SKM-1 (cell line): Measurements from ENCODE around the gene ATP13A5.
A peak's percentile ranks its signal among the peaks of the same experiment; 100 is the strongest.

Experiments
- DNase-seq: peaks from one replicate; lab custom pipeline; 2025; ENCODE audit not compliant: unreplicated experiment; lab: John Stamatoyannopoulos, UW

ATP13A5 gene

DNA sequence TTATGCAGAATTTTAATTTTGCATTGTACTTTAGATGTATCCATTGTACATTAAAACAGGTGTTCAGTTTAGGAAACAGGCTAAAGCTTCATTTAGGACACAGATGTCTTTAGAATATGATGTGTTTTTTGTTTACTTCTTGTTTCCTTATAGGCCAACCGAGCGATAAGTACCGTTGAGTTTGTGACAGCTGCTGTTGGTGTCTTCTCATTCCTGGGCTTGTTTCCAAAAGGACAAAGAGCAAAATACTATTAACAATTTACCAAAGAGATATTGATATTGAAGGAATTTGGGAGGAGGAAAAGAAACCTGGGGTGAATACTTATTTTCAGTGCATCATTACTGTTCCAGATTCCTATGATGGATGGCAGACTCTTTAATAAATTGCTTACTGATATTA is 108.1 kb downstream of the ATP13A5 start:
- no peak for DNase-seq

- no peak for DNase-seq
Measured at GRCh38 chr3:193269343-193270028, 109.1 kb downstream of the ATP13A5 start.

GRCh38 chr3:193262707-193263106 is 115.8 kb downstream of the ATP13A5 start:
- DNase-seq: no peak

GRCh38 chr3:193261970-193262369 is 116.6 kb downstream of the ATP13A5 start:
- DNase-seq: no peak

GRCh38 chr3:193253986-193254660 is 124.4 kb downstream of the ATP13A5 start:
- DNase-seq: no peak

GRCh38 chr3:193250492-193250891 is 128.1 kb downstream of the ATP13A5 start:
- no peak for DNase-seq

- no peak for DNase-seq
Measured at GRCh38 chr3:193248848-193249468, 129.6 kb downstream of the ATP13A5 start.

- DNase-seq: no peak
Measured at GRCh38 chr3:193243571-193243970, 135.0 kb downstream of the ATP13A5 start.

DNA sequence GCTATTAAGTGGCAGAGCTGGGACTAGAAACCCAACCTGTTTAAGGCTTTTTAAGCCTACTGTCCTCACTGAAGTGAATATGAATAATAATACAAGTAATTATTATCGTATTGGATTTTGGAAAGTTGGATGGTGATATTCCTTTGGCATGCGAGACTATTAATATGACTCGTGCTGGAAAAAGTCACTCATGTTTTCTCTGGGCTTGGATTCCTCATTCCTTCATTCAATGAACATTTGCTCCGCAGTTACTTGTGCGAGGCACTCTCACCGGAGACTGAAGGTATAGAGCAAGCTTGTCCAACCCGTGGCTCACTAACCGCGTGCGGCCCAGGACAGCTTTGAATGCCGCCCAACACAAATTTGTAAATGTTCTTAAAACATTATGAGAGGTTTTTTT is 136.8 kb downstream of the ATP13A5 start:
- no peak for DNase-seq

- DNase-seq: peak; percentile 67
Measured at GRCh38 chr3:193240850-193241706, 137.5 kb downstream of the ATP13A5 start, which contains the start of gene PLAAT1. TSS of gene PLAAT1 (plus strand) at chr3:193241222. CDS start at chr3:193255651, 14,429 bp downstream.

DNA sequence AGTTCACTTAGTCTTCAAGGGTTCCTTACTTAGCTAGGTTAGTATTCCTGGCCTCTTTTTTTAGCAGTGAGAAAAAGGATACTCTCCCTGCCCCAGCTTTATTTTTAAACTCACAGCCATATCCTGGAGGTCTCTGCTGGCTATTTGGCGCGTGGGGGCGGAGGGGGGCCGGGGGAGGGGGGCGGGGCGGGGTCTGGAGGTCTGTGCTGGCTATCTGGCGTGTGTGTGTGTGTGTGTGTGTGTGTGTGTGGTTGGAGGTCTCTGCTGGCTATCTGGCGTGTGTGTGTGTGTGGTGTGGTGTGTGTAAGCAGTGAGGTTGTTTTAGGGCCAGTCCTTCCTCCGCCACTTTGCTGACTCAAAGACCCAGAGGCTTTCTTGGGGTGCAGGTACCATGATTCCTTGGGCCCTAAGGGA is 138.1 kb downstream of the ATP13A5 start:
- no peak for DNase-seq

DNA sequence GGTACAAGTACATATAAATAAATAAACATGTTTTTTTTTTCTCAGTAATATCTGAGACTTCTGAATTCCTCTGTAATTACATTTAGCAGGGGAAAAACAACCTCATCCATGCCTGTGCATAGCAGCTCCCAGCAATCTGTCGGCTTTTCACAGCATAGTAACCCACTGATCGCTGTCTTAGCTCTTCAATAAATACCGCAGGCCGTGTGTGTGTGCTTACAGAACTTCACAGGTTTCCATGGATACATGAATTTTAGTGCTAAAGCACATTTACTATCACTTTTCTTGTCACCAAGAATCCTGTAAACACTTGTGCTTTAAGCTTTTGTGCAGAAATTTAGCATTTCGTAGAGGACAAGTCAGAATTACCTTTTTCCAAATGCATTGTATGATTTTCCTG is 141.5 kb downstream of the ATP13A5 start:
- no peak for DNase-seq

- no peak for DNase-seq
Measured at GRCh38 chr3:193236599-193236998, 142.0 kb downstream of the ATP13A5 start.

DNA sequence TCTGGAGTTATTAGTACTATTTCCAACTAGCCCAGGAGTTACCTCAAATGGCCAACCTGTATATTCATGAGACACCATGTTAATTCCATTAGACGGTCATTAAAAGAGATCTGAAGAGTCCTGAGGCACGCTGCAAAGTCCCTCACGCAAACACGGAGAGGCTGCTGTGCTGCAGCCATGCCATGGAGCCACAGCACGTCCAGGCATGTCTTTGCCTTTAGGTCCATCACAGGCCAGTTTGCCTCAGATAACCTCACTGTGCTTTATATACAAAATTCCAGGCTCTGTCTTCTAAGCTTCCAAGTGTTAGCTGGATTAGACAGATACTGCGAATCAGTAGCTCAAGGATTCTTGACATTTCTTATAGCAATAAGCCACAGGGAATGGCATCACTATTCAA is 147.4 kb downstream of the ATP13A5 start:
- DNase-seq: no peak

- DNase-seq: no peak
Measured at GRCh38 chr3:193230610-193231009, 147.9 kb downstream of the ATP13A5 start.

DNA sequence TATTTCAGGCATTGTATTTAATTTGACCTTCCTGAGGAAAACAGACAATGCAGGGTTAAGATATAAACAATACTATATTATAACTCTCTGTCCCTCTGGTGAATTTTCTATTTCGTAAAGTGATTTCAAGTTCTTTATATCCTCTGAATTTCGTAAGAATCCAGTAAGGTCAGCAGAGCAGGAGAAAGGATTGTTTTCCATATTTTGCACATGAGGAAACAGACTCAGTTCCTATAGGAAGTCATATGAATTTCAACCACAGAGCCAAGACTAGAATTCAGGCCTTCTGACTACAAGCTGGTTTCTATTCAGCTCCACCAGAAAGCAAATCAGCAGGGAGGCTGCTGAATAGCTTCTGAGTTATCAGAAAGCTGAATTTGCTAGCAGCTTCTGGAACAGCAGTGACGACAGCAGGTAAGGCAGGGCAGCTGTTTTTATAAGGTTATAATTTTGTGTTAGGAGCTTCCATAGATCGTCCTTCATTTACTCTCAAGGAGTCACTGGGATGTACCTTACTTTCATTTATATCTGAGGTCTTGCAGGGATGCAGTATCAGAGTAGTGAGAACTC is 148.6 kb downstream of the ATP13A5 start:
- no peak for DNase-seq

GRCh38 chr3:193228206-193228605 is 150.3 kb downstream of the ATP13A5 start:
- no peak for DNase-seq

- no peak for DNase-seq
Measured at GRCh38 chr3:193225302-193226125, 153.0 kb downstream of the ATP13A5 start.
